Stomach (tissue), 9 donors: ENCODE data around the gene RASAL2. TPM values are rescaled to one million over a fixed set of nuclear protein-coding genes. Genes with fewer than 3 reads are reported as not detected.

ENCODE experiments used
- DNase-seq, 2 donors: peaks; one replicate each; pipeline versions ENCODE4 v3.0.0 to v3.0.0-alpha.2; 2013 to 2019
- H3K27ac ChIP-seq, 5 donors: fragments of 200-600 bp in 4 of 5; sonication (generic) in 4 of 5; one replicate each; pipeline ENCODE4 v1.5.1; 2013 to 2019; ENCODE audit warnings: mild to moderate bottlenecking in 1 of 5, moderate library complexity in 1 of 5
- H3K27me3 ChIP-seq, 3 donors: fragments of 200-600 bp; sonication (generic); one replicate each; pipeline ENCODE4 v1.5.1; 2017 to 2019; ENCODE audit warnings: mixed run types in 1 of 3
- H3K36me3 ChIP-seq, 4 donors: fragments of 200-600 bp; sonication (generic); 1 replicate in 3 of 4; 2 replicates in 1 of 4; pipeline ENCODE4 v1.5.1; 2016 to 2019
- H3K4me1 ChIP-seq, 4 donors: fragments of 200-600 bp; sonication (generic); one replicate each; pipeline ENCODE4 v1.5.1; 2016 to 2019
- H3K4me3 ChIP-seq, 4 donors: fragments of 200-600 bp; sonication (generic) in 3 of 4; one replicate each; pipeline ENCODE4 v1.5.1; 2016 to 2019; ENCODE audit warnings: mild to moderate bottlenecking in 1 of 4
- H3K9me3 ChIP-seq, 4 donors: fragments of 200-600 bp; sonication (generic); one replicate each; pipeline ENCODE4 v1.5.1; 2016 to 2019
- EP300 ChIP-seq: sonication (generic); formaldehyde crosslinking; IDR thresholded peaks from one replicate; pipeline ENCODE4 v1.6.1; 2017; ENCODE audit warnings: antibody characterized with exemption
- POLR2A ChIP-seq, 4 donors: fragments of 450-650 bp; IDR thresholded peaks; one replicate each; pipeline ENCODE4 v1.6.1; 2016; ENCODE audit warnings: antibody characterized with exemption in 4 of 4, control low read depth in 2 of 4, mild to moderate bottlenecking in 1 of 4, moderate library complexity in 1 of 4
- POLR2AphosphoS5 ChIP-seq, 3 donors: sonication (generic); formaldehyde crosslinking; IDR thresholded peaks; one replicate each; pipeline ENCODE4 v1.6.1; 2016; ENCODE audit warnings: antibody characterized with exemption in 3 of 3
- WGBS, 5 donors: extraction: QIAGEN DNeasy Blood & Tissue Kit in 3 of 5; methylation state at CpG; one replicate each; pipeline versions ENCODE4 v1.1.5 to v1.1.7; 2013 to 2018; 5-methylcytosine and 5-hydroxymethylcytosine counted together
- intact Hi-C: fragments of 100-400 bp; cut with DNase I; formaldehyde crosslinking; loops from one replicate; pipeline ENCODE4 v1.15.1; 2023; ENCODE audit warnings: low total_unique reads
- polyA plus RNA-seq, 3 donors: library from polyadenylated mRNA; stranded (reverse); fragments of 200-250 nt; gene quantifications; one replicate each; pipeline ENCODE4 v1.2.3, GENCODE V29; 2013
- total RNA-seq, 5 donors: library from RNA; depleted of rRNA; stranded (reverse); fragments of >200 nt; gene quantifications; one replicate each; pipeline versions ENCODE4 v1.1.0 to v1.2.3, GENCODE V29; 2014 to 2016
- TF ChIP-seq, protein P1 (sequence below), 7 experiments: fragments of 450-650 bp in 4 of 7; fragments of 200-600 bp in 3 of 7; sonication (generic) in 3 of 7; IDR thresholded peaks; one replicate each; pipeline ENCODE4 v1.5.1; 2016 to 2019; ENCODE audit warnings: antibody characterized with exemption in 7 of 7, control low read depth in 2 of 7, mild to moderate bottlenecking in 1 of 7
- donor health status: healthy with polysubstance abuse.
- donor health status: Bipolar disorder and iron deficiency.
- donor health status: healthy.

The RASAL2 gene
- total and polyA plus RNA-seq, 8 donors, result 1.2 to 47.5 (median 14.3) TPM

DNA sequence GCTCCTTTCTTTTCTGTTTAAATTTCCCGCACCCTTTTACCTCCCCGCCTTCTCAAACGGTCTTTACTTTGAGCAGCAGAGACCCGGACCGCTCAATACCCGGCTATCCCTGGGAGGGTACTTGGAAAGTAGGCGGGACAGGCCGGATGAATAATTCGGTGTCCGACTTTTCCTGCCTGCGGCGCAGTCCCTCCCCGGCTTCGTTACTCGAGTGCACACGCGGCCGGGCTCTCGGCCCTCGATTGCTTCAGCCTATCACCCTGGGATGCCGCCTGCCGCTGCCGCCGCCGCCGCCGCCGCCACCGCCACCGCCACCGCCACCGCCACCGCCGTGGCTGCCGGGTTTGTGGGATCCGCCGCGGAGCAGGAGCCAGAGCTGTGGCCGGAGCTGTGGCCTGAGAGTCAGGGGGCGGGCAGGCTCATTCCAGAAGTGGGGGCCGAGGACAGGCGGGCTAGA lies 382 bp upstream of the RASAL2 start:
- intact Hi-C loops, result no loop called here
- 0 to 2% (median 1%) methylated on average over 23 to 42 of the region's 42 CpGs for WGBS, 5 donors

DNA sequence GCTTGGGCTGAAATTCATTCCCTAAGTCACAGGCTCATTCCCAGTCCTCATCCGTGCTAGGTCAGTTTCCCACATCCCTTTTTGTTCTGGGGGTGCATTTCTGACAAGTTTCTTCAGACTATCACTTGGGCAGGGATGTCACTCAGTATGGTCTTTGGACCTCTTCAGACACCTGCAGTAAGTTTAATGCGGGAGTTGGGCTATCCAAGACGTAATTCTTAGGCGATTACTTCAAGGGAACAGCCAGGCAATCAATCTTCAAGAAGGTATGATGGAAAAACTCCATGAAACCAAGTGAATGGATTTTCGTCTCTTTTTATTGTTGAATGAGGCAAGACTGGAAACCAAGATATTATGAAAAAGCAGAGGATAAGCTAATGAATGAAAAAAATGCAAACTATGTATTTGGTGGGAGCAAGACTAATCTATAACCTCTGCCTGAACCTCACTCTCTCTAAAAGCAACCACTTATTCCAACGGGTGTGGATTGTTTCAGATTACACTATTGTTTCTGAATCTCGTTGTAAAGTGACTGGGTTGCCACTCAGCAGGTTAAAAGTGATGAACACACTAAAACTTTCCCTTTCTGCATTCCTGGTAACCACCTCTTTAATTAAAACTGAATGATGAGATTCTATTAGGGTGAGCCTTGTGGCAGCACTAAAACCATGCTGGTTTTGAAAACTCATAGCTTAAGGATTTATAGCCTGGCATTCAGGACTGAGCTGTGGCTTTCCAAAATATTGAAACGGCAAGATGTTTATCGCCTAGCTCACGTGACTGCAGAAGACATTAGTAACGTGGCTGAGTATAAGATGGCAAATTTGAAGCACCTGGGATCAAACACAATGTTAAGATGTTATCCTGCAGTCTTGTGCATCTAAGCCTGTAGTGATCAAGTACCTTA lies 1.1 kb downstream of the RASAL2 start:
- H3K27me3 ChIP-seq, result no peaks in the 10 kb centered on the region
- DNase-seq, result peak in 1 of 2 donors; percentile 13
- intact Hi-C loops, result no loop called here
- peak overlapping the region; percentile 89 to 95 (median 93) for H3K27ac ChIP-seq
- H3K36me3 ChIP-seq, result no peaks in the 10 kb centered on the region
- H3K9me3 ChIP-seq, result no peaks in the 10 kb centered on the region
- WGBS, 5 donors, result 4 to 9% (median 5%) methylated on average over 11 of the region's 11 CpGs
- TF ChIP-seq EP300 (no peak), POLR2AphosphoS5 (IDR thresholded peaks at IDR 0.05) (no peak)
- TF ChIP-seq, protein P1, sequence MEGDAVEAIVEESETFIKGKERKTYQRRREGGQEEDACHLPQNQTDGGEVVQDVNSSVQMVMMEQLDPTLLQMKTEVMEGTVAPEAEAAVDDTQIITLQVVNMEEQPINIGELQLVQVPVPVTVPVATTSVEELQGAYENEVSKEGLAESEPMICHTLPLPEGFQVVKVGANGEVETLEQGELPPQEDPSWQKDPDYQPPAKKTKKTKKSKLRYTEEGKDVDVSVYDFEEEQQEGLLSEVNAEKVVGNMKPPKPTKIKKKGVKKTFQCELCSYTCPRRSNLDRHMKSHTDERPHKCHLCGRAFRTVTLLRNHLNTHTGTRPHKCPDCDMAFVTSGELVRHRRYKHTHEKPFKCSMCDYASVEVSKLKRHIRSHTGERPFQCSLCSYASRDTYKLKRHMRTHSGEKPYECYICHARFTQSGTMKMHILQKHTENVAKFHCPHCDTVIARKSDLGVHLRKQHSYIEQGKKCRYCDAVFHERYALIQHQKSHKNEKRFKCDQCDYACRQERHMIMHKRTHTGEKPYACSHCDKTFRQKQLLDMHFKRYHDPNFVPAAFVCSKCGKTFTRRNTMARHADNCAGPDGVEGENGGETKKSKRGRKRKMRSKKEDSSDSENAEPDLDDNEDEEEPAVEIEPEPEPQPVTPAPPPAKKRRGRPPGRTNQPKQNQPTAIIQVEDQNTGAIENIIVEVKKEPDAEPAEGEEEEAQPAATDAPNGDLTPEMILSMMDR (IDR thresholded peaks at IDR 0.05), result no peak
- peak overlapping the region; percentile 85 to 98 (median 91) for H3K4me3 ChIP-seq
- peaks cover 5 to 60% (median 34%) of the 10 kb centered on the region in 4 donors for H3K4me1 ChIP-seq

More for the DNA sequence above, 382 bp upstream of the RASAL2 start:
- peak; percentile 90 to 98 for DNase-seq
- H3K27ac ChIP-seq, result peak overlapping the region; percentile 89 to 95 (median 93)
- no peaks in the 10 kb centered on the region for H3K27me3 ChIP-seq
- H3K4me1 ChIP-seq, result peaks cover 5 to 53% (median 29%) of the 10 kb centered on the region in 4 donors
- TF ChIP-seq EP300 (no peak), POLR2AphosphoS5 (IDR thresholded peaks at IDR 0.05) (peak in 2 of 3 donors; percentile 6 to 52), POLR2A (IDR thresholded peaks at IDR 0.05) (no peak)
- TF ChIP-seq, protein P1 (IDR thresholded peaks at IDR 0.05), result no peak
- no peaks in the 10 kb centered on the region for H3K9me3 ChIP-seq
- peak overlapping the region; percentile 85 to 98 (median 91) for H3K4me3 ChIP-seq
- no peaks in the 10 kb centered on the region for H3K36me3 ChIP-seq

- H3K27ac ChIP-seq, result no peak overlapping the region
- H3K27me3 ChIP-seq, result no peaks in the 10 kb centered on the region
- TF ChIP-seq EP300, result no peak
- TF ChIP-seq, protein P1 (IDR thresholded peaks at IDR 0.05), result no peak
- TF ChIP-seq POLR2A (IDR thresholded peaks at IDR 0.05), result no peak
- TF ChIP-seq POLR2AphosphoS5 (IDR thresholded peaks at IDR 0.05), result no peak
- WGBS, 5 donors, result 44 to 62% (median 54%) methylated on average over 3 of the region's 3 CpGs
- intact Hi-C loops, result no loop called here
- no peaks in the 10 kb centered on the region for H3K9me3 ChIP-seq
- no peak for DNase-seq
- peak overlapping the region in 3 of 4 donors; percentile 2 to 98 (median 85) for H3K4me3 ChIP-seq
- no peaks in the 10 kb centered on the region for H3K36me3 ChIP-seq
- peaks cover 5 to 73% (median 40%) of the 10 kb centered on the region in 4 donors for H3K4me1 ChIP-seq
Measured at GRCh38 chr1:178096421-178096820, 2.5 kb downstream of the RASAL2 start.

DNA sequence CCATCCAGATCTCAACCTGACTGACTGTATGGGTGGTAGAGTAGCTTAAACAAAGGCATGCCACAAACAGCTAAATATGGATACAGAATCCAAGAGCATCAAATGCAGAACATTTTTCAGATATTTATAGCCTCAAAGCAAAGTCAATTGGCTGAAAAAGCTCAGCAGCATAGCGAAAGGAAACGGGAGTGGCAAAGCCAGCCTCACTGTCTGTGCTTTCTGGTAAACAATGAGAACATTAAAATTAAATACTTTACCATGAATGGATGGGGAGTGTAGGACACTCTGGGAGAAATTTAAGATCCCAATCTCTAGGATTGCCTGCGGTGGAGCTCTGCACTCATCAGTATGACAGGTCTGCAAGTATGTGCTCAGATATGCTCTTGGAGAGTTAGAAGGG lies 4.4 kb downstream of the RASAL2 start:
- Histone ChIP-seq H3K27ac (peak overlapping the region in 1 of 5 donors; percentile 4), H3K36me3 (no peaks in the 10 kb centered on the region), H3K9me3 (no peaks in the 10 kb centered on the region), H3K27me3 (no peaks in the 10 kb centered on the region), H3K4me3 (no peak overlapping the region), H3K4me1 (peaks cover 0 to 72% (median 34%) of the 10 kb centered on the region in 4 donors)
- TF ChIP-seq, protein P1 (IDR thresholded peaks at IDR 0.05), result no peak
- TF ChIP-seq POLR2A (IDR thresholded peaks at IDR 0.05), result no peak
- TF ChIP-seq EP300, result no peak
- TF ChIP-seq POLR2AphosphoS5 (IDR thresholded peaks at IDR 0.05), result no peak
- intact Hi-C loops, result no loop called here
- DNase-seq, result no peak
- 49 to 58% (median 54%) methylated on average over 3 of the region's 3 CpGs for WGBS, 5 donors
